Activated T-cell treated with anti-CD3 and anti-CD28 coated beads, Interleukin-2, amount 50 U/mL, for 48 hours (primary cell): ENCODE measurements around the gene ADAT2.

Experiments used
- DNase-seq, 2 experiments: peaks; one replicate each; pipeline ENCODE4 v3.0.0-alpha.2; 2020

The ADAT2 gene

DNA sequence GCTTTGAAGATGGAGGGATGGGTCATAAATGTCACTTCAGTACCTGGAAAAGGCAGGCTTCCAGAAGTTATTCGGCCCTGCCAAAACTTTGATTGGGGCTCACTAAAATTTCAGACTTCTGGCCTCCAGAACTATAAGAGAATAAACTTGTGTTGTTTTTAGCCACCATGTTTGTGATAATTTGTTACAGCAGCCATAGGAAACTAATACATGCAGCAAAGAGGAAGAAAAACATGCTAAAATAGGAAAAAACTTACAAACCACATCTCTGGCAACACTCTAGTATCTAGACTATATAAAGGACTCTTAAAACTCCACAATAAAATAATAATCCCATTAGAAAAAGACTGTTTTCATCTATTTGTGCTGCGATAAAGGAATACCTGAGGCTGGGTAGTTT is 9.5 kb downstream of the ADAT2 start:
- DNase-seq = no peak

DNA sequence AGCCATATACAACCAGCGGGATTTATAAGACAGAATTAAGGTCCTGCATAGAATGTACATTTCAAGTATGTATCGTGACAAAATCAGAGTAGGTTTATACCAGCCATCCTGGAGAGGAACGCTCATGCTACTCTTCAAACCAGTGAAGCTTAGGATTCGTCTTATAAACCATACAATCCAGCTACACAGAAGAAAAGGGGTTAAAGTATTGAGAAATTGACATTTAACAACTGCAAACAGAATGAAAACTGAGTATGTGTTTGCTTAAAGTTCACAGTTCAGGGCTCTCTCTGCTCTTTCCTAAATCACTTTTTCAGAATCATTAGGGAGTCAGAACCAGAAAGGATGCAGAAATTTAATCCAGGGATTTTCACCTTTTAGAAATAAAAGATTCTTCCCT is 17.9 kb downstream of the ADAT2 start:
- DNase-seq = no peak

DNA sequence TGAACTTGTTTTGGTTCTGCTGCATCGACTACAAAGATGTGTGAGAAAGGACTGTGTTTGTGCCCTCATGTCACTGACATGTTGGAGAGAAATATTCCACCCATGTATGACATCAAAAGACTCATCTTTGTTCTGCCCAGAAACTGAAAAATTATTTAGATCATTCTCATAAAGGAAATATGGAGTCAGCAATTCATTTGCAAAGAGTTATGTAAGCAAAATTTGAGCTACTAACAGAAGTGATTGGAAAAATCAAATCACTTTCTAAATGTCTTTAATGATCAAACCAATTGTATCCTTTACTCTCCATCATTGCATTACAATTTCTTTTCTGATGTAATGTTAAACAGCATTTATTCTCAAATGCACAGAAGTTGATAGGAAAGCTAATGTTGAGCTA is 19.3 kb downstream of the ADAT2 start:
- no peak for DNase-seq

DNA sequence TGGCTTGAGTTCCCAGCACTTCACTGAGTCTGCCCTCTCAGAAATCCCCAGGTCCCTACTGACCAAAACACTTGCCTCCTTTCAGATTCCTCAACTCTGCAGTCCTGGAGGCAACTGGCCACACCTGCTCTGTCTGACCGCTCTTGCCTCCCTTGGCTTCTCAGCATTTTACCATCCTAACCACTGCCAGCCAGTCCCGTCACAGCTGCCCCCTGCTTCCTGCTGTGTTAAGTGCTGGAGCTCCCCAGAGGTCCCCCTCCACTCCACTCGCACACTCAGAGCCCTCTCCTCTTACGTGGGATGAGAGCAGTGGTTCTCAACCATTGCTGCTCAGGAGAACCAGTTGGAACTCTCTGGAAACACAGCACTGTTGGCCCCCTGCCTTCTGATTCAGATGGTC is 20.5 kb downstream of the ADAT2 start:
- no peak for DNase-seq

DNA sequence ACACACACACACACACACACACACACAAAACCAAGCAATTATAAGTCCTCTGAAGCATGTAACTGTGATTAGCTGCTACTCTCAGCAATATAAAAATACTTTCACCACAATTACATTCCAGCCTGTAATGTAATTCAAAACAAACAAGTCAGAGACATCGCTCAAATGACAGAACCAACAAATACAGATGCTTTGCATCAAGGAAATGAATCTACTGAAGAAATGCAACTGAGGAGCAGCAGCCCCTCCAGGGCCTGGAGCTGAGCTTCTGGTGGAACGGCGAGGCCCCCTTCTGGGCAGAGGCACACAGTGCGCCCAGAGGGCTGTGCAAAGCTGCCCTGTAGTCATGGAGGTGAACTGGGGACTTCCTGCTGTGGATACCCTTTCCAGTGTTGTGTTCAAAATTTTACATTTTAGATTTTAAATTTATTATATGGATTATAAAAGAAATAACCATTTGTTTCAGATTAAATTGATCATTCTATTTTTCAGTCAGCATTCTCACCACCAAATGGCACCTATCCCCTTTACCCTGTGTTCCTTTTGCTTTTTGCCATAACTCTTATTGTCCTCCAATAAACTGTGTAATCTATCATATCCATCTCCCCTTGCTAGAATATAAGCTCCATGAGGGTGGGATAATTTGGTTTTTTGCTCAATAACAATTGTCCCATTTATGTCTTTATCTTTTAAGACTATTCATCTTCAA is 23.2 kb downstream of the ADAT2 start:
- peak; percentile 71 to 79 for DNase-seq

DNA sequence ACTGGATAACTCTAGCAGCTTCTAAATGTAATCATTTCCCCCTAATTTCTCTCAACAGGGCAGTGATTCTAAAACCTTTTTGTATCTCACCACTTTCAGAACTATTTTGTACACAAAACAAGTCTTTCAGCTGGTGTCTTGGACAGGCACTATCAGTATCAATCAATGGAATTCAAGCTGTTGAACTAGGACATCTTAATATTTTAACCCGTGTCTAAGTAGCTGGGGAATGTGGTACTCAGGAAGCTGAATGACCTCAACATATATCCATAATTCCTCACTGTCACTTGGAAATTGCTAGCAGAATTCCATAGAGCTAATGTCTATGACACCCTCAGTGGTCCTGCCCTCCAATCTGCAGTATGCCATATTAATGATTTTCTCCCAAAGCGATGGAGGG is 24.5 kb downstream of the ADAT2 start:
- DNase-seq = no peak

DNA sequence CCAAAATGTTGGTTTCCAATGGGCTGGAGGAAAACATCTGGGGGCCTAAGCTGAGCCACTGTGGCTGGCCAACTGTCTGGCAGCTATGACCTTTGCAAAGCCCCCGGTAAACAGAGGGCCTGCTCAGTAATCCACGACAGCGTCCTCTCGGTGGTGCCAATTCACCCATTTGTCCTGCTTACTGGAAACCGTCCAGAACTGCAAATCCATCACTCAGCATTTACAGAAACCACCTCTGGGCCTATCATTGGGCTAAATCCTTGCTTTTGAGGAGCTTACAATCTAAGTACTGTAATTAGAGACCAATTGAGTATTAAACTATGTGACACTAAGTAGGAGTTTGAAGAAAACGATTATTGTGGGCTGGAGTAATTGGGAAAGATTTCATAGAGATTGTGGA is 31.0 kb downstream of the ADAT2 start:
- no peak for DNase-seq

DNA sequence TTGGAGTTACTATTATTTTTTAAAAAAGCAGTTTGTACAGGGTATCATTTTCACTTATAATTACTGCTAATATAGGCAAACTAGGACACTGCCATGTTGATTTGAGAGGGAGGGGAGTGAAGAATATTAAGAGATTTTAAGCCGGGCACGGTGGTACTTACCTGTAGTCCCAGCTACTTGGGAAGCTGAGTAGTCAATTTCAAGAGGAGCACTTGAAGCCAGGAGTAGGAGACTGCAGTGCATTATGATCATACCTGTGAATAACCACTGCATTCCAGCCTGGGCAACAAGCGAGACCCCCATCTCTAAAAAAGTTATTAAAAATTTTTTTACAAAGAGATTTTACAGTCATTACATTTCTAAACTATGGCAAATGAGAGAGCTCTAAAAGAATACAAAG is 35.7 kb downstream of the ADAT2 start:
- no peak for DNase-seq

DNA sequence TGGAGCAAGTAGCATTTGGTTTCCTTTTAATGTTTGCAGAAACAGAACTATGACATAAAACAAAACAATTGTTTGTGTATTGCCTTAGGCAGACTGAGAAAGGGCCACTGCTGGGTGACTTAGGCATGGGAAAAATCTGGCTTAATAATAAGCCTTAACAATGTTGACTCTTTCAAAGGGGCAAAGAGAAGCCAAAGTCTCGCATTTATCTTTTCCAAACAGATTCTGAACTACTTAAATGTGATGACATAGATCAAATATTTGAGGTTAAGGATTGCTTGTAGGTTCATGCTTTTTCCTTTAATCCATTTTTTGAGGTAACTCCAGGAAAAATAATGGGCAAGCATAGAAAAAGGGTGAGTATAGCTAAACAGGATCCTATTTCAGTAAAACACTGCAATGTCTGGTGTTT is 39.6 kb downstream of the ADAT2 start:
- no peak for DNase-seq

DNA sequence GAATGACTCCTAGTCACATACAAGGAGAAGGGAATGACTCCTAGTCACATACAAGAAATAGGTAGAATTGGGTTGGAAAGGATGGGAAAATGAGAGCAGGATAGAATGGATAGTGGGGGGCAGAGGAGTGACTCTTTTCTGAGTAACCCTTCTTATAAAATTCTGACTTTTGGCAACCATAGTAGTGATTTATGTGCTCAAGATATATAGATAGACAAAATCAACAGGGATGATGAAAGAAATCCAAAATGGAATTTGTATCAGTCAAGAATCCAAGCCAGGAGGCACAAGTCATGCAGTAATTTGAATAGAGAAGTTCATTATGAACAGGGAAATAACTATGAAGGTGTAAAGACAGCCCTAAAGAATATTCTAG is 41.7 kb downstream of the ADAT2 start:
- DNase-seq = no peak

DNA sequence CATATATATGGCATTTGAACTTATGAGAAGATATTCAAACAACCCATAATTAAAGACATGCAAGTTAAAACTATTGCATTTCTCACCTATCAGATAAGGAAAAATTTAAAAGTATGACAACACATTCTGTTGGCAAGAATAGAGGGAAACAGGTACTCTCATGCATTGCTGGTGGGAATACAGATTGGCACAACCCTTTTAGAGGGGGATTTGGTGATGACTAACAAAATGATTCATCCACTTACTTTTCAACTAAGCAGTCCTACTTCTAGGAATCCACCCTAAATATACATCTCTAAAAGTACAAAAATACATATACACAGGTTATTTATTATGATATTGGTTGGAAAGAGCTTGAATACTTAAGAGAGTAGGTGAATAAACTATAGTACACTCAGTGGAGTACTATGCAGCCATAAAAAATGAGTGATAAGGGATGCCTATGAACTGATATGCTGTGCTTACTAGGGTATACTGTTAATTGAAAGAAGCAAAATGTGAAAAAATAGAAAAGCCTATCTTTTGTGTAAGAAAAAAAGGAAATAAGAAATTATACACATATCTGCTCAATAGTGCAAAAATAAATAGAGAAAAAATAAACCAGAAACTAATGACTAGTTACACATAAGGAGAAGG is 42.2 kb downstream of the ADAT2 start:
- no peak for DNase-seq

DNA sequence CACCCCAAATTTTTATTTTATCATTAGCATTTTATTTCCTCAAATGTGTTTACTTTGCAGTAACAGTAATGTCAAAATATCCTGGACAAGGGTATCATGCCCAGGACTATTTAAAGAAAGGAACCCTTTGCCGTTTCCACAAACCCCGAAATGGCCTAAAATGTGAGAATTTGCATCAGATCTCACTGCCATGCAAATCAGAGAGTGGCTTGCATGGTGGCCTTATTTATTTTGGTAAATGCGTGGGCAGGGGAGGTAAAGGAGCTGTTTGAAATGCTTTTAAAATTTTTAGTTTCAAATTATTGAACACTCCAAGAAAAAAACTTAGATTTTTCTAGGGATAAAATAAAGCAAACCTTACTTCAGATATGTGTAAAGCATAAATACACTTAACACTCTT is 43.8 kb downstream of the ADAT2 start:
- no peak for DNase-seq

DNA sequence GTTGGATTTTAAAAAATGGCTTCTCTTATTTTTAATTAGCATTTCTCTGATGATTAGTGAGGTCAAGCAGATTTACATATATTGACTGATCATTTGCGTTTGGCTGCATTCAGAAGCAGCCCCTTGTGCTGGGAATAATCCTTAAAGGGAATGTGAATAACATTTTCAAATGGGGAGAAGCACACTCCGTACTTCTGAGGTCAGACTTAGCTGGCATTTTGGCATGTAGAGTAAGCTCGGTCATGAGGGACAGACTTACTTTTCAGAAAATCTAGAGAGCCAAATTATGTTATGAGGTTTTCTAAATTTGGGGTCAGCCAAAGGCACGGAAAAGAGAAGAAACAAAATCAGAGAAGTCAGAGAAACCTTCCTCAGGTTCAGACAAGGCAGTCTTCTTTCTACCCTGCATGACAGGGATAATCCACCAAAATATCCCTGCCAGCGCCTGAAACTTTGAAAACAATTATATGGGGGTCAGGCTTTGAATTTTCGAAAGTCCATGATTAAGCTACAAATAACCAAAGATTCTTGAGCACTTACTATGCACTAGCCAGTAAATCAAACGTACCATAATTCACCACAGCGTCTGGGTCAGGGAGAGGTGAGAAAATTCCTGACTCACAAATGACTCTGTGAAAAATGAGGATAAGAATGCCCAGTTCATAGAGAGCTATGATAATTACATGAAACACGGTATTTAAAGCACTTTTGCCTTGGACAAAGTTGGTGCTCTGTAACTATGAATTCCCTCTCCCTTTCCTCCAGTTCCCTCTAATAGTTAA is 44.9 kb downstream of the ADAT2 start:
- DNase-seq = no peak

DNA sequence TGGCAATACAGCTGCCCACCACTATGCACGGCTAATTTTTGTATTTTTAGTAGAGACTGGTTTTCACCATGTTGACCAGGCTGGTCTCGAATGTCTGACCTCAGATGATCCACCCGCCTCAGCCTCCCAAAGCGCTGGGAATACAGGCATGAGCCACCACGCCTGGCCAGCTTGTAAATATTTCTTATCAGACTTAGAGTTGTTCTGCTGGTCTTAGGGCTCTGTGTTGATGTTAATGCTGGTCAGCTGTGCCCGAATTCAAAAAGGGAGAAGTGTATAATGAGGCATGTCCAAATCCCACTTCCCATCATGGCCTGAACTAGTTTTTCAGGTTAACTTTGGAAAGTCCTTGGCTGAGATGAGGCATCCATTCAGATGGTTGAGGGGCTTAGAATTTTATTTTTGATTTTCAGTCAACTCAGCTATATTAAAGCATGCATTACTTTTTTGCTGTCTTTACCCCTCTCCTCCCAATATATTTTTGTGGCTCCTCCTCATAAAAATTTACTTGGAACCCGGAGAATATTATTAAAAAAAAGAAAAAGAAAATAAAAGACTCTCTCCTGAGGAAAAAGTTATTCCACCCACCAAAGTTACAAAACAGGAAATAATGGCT is 47.7 kb downstream of the ADAT2 start:
- DNase-seq = no peak

DNA sequence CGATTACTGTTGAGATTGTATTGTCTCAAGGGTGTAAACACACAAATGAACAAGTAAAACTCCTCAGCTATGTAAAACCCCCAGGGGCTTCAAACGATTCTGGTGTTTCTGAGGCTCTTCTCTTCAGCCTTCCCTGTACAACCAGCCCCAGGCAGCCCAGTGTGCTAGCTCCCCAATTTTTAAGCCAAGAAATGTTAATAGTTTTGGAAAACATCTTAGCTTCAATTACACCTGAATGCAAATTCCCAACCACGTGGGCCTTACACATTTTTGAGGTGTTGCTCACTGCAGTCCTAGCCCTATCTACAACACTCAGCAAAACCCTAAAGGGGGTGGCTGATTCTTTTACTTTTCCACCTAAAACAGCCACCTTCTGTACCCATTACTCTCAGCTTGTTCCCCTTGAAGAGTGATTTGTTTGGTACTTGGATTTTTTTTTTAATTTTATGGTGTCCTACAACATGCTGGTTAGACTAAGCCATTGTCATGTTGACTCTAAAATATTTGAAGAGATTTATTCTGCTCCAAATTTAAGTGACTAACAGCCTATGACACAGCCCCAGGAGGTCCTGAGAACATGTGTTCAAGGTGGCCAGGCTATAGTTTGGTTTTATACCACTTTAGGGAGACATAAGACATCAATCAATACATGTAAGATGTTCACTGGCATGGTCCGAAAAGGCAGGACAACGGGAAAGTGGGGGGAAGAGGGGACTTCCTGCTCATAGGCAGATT is 48.7 kb downstream of the ADAT2 start:
- no peak for DNase-seq

DNA sequence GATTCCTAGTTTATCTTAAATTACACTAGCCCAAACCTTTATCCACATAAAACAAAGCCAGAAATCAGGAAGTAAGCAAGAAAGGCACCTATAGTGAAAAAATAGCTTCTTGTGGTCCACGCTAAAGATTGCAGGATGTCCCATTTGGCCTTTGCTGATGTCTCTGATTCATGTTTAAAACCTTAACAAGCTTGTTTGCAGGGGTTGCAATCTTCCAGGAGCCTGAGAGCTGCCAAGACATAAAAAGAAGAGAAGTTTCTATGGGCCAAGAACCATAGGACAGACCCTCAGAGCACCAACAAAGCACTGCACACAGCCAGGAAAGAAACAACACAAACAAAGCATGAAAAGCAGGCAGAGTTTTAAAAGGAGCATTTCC is 49.4 kb downstream of the ADAT2 start:
- DNase-seq = no peak

DNA sequence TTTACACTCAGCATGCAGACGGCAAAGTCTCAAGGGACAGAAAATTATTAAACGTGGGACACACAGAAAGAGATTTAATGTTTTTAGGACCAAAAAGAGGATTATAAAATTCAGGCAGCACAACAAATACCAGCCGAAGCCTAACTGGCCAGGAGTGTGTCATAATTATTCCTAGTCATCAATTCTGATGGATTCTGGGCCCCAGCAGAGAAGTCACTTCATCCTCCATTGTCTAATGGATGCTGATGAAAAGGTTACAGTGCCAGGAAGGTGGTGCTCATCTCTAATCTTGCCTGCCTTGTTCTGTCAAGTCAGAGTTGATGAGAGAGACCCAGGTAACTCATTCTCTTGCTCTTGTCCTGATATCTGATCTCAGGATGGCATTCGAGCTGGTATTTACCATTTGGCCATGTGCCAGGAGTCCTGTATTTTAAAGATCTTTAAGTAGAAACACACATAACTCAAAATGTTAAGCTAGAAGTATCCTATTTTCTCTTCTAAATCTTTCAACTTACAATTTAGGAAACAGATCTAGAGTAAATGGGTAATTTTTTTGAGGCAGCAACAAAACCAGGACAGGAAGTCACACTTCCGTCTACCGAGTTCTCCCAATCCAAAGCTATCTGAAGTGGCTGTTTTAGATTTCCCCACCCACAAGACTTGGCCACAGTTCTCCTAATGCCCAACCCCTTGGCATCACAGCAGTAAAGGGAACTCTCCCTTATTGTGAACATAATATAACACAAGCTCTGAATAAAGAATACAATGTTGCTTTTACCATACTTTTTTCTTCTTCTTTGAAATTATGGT is 50.0 kb downstream of the ADAT2 start:
- DNase-seq = no peak

DNA sequence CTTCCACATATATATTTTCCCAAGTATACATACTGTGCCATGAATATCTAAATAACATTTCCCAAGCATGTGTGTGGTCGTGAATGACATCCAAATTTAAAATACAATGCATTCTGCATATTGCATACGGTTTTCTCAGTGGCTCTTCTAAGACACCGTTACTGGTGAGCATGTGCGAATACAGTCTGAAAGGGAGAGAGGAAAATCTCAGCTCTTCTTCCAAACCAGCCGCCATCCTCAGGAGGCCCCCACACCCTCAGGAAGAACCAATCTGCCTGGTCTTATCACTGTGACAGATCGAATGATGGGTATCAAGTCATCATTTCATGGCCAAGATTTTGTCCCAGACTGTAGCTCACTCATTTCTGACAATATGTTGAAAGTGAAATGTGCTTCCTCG is 50.7 kb downstream of the ADAT2 start:
- DNase-seq = no peak

DNA sequence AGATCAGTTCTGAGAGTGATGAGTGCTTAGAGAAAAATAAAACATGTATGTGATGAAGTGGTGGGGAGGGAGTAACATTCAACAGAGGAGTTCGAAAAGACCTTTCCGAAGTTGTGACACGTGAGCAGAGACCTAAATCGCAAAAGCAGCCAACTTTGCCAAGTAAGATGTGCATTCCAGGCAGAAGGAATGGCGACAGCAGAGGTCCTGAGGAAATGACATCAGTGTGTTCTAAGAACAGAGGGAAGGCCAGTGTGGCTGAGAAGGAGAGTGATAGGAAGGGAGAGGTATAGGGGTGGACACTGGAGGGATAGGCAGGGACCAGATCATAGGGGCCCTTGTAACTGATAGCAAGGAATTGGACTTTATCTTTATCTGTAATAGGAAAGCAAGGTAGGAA is 51.3 kb downstream of the ADAT2 start:
- DNase-seq = no peak

DNA sequence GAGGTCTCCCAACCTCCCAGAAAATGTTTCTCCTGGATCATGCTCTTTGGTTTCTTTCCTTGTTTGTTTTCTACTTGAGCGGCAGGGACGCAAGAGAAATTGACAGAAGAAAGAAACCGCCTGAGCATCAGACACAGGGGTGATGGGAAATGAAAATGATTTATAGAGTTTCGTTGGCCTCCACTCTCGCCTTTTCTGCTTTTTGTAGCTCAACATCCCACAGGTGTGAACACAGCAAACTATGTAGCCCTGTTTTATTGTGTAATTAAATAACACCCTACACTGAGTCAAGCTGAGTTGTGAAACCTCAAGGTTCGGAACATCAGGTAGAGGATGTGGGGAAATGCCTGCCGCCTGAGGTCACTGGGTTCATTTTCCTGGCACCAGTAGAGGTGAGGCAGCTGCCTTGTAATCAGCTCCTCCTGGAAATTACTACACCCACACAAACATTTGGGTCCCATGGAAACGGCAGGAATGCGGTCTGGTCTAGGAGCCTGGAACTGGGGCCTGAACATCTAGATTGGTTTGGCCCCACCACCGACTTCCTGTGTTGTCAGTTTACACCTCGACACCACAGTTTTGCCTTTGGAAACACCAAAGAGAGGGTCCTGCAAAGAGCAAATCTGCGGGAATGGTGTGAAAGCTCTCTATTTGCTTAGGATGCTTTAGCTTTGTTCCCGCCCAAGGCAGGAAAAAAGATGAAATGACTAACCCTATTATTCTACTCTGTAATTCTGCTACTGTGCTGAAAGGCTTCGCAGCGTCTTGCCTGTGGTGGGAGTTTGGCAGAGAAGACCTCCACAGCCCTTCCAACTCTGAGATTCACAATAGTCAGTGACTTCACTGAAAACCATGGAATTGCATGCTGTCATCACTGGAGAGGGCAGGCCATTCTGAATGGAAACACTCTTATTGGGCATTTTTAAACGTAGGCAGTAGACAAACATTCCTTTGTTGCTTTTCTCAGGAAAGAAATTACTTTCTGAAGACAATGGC is 53.0 kb downstream of the ADAT2 start:
- DNase-seq = peak; percentile 31 to 33
